CD4-positive, CD25-positive, alpha-beta regulatory T cell (primary cell): ENCODE results near the gene ZNF853. TPM values are rescaled to one million over a fixed set of nuclear protein-coding genes. Genes with fewer than 3 reads are reported as not detected.
"Not testable (repeated sequence)": the region's sequence is repeated elsewhere in the genome, so short reads cannot be mapped to it uniquely, and the experiment has no call there.

ENCODE experiments used
- ATAC-seq, 2 donors: fragments of 150-1000 bp; cut with Tn5 transposase; one replicate each; pipeline ENCODE4 v1.10.0; 2021; ENCODE audit warnings: low read depth in 2 of 2, moderate number of reproducible peaks in 2 of 2, moderate library complexity in 1 of 2
- DNase-seq, 3 donors: peaks; one replicate each; pipeline versions ENCODE4 v3.0.0 to v3.0.0-alpha.2; 2012 to 2022; ENCODE audit warnings: mixed read lengths in 1 of 3
- H3K27ac ChIP-seq: one replicate; pipeline ENCODE4 v1.7.0; 2013; ENCODE audit warnings: mild to moderate bottlenecking, low read length; ENCODE audit not compliant: insufficient read depth, poor library complexity, severe bottlenecking
- H3K27me3 ChIP-seq: one replicate; pipeline ENCODE4 v1.7.0; 2013; ENCODE audit warnings: low read length; ENCODE audit not compliant: control insufficient read depth, insufficient read depth
- H3K36me3 ChIP-seq: one replicate; pipeline ENCODE4 v1.7.0; 2013; ENCODE audit warnings: mild to moderate bottlenecking, low read length, moderate library complexity; ENCODE audit not compliant: control insufficient read depth, insufficient read depth
- H3K4me1 ChIP-seq: 2 replicates; pipeline ENCODE4 v1.7.0; 2013; ENCODE audit warnings: mild to moderate bottlenecking, low read length; ENCODE audit not compliant: insufficient read depth, control insufficient read depth, poor library complexity, severe bottlenecking
- H3K4me3 ChIP-seq: one replicate; pipeline ENCODE4 v1.7.0; 2013; ENCODE audit warnings: low read depth, mild to moderate bottlenecking, low read length, moderate library complexity
- H3K9me3 ChIP-seq, 2 experiments: 1 replicate in 1 of 2; 2 replicates in 1 of 2; pipeline ENCODE4 v1.7.0; 2013; ENCODE audit warnings: low read length in 2 of 2, mild to moderate bottlenecking in 1 of 2, moderate library complexity in 1 of 2; ENCODE audit not compliant: control insufficient read depth in 2 of 2
- H3K27ac Mint-ChIP-seq, 3 donors: one replicate each; pipeline ENCODE4 v1.8.0; 2020 to 2022; ENCODE audit warnings: mild to moderate bottlenecking in 3 of 3, mixed read lengths in 3 of 3, moderate library complexity in 2 of 3
- H3K27me3 Mint-ChIP-seq: one replicate; pipeline ENCODE4 v1.8.0; 2022; ENCODE audit warnings: mild to moderate bottlenecking, mixed read lengths
- H3K36me3 Mint-ChIP-seq: one replicate; pipeline ENCODE4 v1.8.0; 2020; ENCODE audit warnings: mixed read lengths
- H3K4me1 Mint-ChIP-seq, 4 donors: one replicate each; pipeline ENCODE4 v1.8.0; 2020 to 2022; ENCODE audit warnings: mixed read lengths in 4 of 4, mild to moderate bottlenecking in 1 of 4
- H3K4me3 Mint-ChIP-seq, 4 donors: one replicate each; pipeline ENCODE4 v1.8.0; 2020 to 2022; ENCODE audit warnings: mild to moderate bottlenecking in 4 of 4, mixed read lengths in 4 of 4, moderate library complexity in 3 of 4
- H3K9me3 Mint-ChIP-seq, 7 donors: one replicate each; pipeline ENCODE4 v1.8.0; 2020 to 2022; ENCODE audit warnings: mixed read lengths in 7 of 7, mild to moderate bottlenecking in 3 of 7, moderate library complexity in 2 of 7
- polyA plus RNA-seq, 4 donors: library from polyadenylated mRNA; unstranded; fragments of 300-500 nt; fragmentation: Illumina TruSeq; gene quantifications; one replicate each; pipeline ENCODE4 v1.2.3, GENCODE V29; 2021
- total RNA-seq: library from RNA; stranded (reverse); gene quantifications from one replicate; pipeline ENCODE4 v1.2.3, GENCODE V29; 2022

The ZNF853 gene
- total and polyA plus RNA-seq, 5 donors from 2014 or later, result 0.26 to 1.3 (median 0.96) TPM

GRCh38 chr7:6577369-6578113 lies 37.9 kb upstream of the ZNF853 start, which contains the start of gene ZDHHC4:
ZDHHC4 (plus strand) TSS chr7:6577454; CDS start chr7:6580562, 3,108 bp downstream.
- DNase-seq, result peak; percentile 77 to 93 (median 84)
- Mint-ChIP-seq H3K27me3 (peaks cover 4% of the 10 kb centered on the region), H3K9me3 (no peaks in the 10 kb centered on the region), H3K27ac (peak within 1 kb of the TSS; percentile 90 to 94 (median 94)), H3K4me1 (peaks cover 7 to 25% (median 13%) of the 10 kb centered on the region in 4 donors), H3K4me3 (peak within 1 kb of the TSS; percentile 90 to 96 (median 91)), H3K36me3 (peaks cover 25% of the 10 kb centered on the region)
- Histone ChIP-seq H3K4me1 (peaks cover 8% of the 10 kb centered on the region), H3K4me3 (peak within 1 kb of the TSS; percentile 66), H3K36me3 (peaks cover 20% of the 10 kb centered on the region), H3K27me3 (no peaks in the 10 kb centered on the region), H3K27ac (peak within 1 kb of the TSS; percentile 90), H3K9me3 (no peaks in the 10 kb centered on the region)
- ATAC-seq, result peak; percentile 95 to 96

GRCh38 chr7:6578114-6579084 lies 37.0 kb upstream of the ZNF853 start:
- no peak for DNase-seq
- Mint-ChIP-seq H3K27me3 (peaks cover 4% of the 10 kb centered on the region), H3K4me3 (peak overlapping the region; percentile 73 to 91 (median 90)), H3K27ac (peak overlapping the region; percentile 79 to 94 (median 85)), H3K4me1 (peaks cover 7 to 25% (median 13%) of the 10 kb centered on the region in 4 donors), H3K36me3 (peaks cover 29% of the 10 kb centered on the region), H3K9me3 (no peaks in the 10 kb centered on the region)
- H3K4me3 ChIP-seq, result no peak overlapping the region
- H3K27ac ChIP-seq, result peak overlapping the region; percentile 90
- no peaks in the 10 kb centered on the region for H3K9me3 ChIP-seq
- ATAC-seq, result no peak
- peaks cover 24% of the 10 kb centered on the region for H3K36me3 ChIP-seq
- H3K27me3 ChIP-seq, result no peaks in the 10 kb centered on the region
- H3K4me1 ChIP-seq, result peaks cover 8% of the 10 kb centered on the region

GRCh38 chr7:6579446-6579845 lies 36.0 kb upstream of the ZNF853 start:
- Histone ChIP-seq H3K27me3 (no peaks in the 10 kb centered on the region), H3K4me1 (peaks cover 8% of the 10 kb centered on the region), H3K36me3 (peaks cover 33% of the 10 kb centered on the region), H3K27ac (no peak overlapping the region), H3K9me3 (no peaks in the 10 kb centered on the region), H3K4me3 (no peak overlapping the region)
- Mint-ChIP-seq H3K27me3 (peaks cover 3% of the 10 kb centered on the region), H3K36me3 (peaks cover 36% of the 10 kb centered on the region), H3K27ac (peak overlapping the region in 1 of 3 donors; percentile 46), H3K9me3 (no peaks in the 10 kb centered on the region), H3K4me1 (peaks cover 7 to 25% (median 13%) of the 10 kb centered on the region in 4 donors), H3K4me3 (peak overlapping the region; percentile 73 to 91 (median 84))
- no peak for ATAC-seq
- no peak for DNase-seq

GRCh38 chr7:6585746-6586432 lies 29.5 kb upstream of the ZNF853 start:
- H3K36me3 Mint-ChIP-seq, result peaks cover 42% of the 10 kb centered on the region

GRCh38 chr7:6588566-6588965 lies 26.8 kb upstream of the ZNF853 start:
- Mint-ChIP-seq H3K27me3 (no peaks in the 10 kb centered on the region), H3K27ac (peak overlapping the region; percentile 71 to 84 (median 84)), H3K36me3 (peaks cover 25% of the 10 kb centered on the region), H3K9me3 (peaks cover 0 to 3% (median 0%) of the 10 kb centered on the region in 7 donors), H3K4me1 (peaks cover 0 to 30% (median 12%) of the 10 kb centered on the region in 4 donors), H3K4me3 (peak overlapping the region; percentile 63 to 88 (median 72))
- H3K27me3 ChIP-seq, result no peaks in the 10 kb centered on the region
- DNase-seq (no peak), ATAC-seq (no peak)
- H3K27ac ChIP-seq, result no peak overlapping the region
- no peak overlapping the region for H3K4me3 ChIP-seq
- H3K36me3 ChIP-seq, result peaks cover 30% of the 10 kb centered on the region
- no peaks in the 10 kb centered on the region for H3K9me3 ChIP-seq
- peaks cover 22% of the 10 kb centered on the region for H3K4me1 ChIP-seq

More at GRCh38 chr7:6585746-6586432, 29.5 kb upstream of the ZNF853 start:
- not testable (repeated sequence) for H3K4me3 ChIP-seq, DNase-seq, H3K9me3 ChIP-seq, H3K9me3 Mint-ChIP-seq, H3K27ac ChIP-seq, H3K27me3 ChIP-seq, H3K27me3 Mint-ChIP-seq, ATAC-seq
- Mint-ChIP-seq H3K27ac (peak overlapping the region in 1 of 3 donors; percentile 40), H3K4me1 (peaks cover 9 to 15% (median 11%) of the 10 kb centered on the region in 4 donors), H3K4me3 (peak overlapping the region in 1 of 4 donors; percentile 19)
- peaks cover 10% of the 10 kb centered on the region for H3K4me1 ChIP-seq
- H3K36me3 ChIP-seq, result peaks cover 35% of the 10 kb centered on the region

GRCh38 chr7:6589151-6589828 lies 26.1 kb upstream of the ZNF853 start:
- no peaks in the 10 kb centered on the region for H3K9me3 ChIP-seq
- no peaks in the 10 kb centered on the region for H3K27me3 ChIP-seq
- H3K36me3 ChIP-seq, result peaks cover 32% of the 10 kb centered on the region
- Mint-ChIP-seq H3K4me3 (peak overlapping the region; percentile 74 to 88 (median 78)), H3K27ac (peak overlapping the region; percentile 71 to 85 (median 84)), H3K36me3 (peaks cover 21% of the 10 kb centered on the region), H3K27me3 (no peaks in the 10 kb centered on the region), H3K9me3 (peaks cover 0 to 3% (median 0%) of the 10 kb centered on the region in 7 donors), H3K4me1 (peaks cover 0 to 31% (median 12%) of the 10 kb centered on the region in 4 donors)
- H3K4me1 ChIP-seq, result peaks cover 22% of the 10 kb centered on the region
- H3K4me3 ChIP-seq, result no peak overlapping the region
- DNase-seq (no peak), ATAC-seq (no peak)
- peak overlapping the region; percentile 65 for H3K27ac ChIP-seq
